Brain pericyte (primary cell): ENCODE measurements around the gene UBASH3A.

Experiments
- DNase-seq: peaks from one replicate; pipeline ENCODE4 v3.0.0-alpha.2; 2012; ENCODE audit warnings: low read depth, low spot score

UBASH3A gene

GRCh38 chr21:42411197-42411869, 7.6 kb downstream of the UBASH3A start:
- DNase-seq: no peak

GRCh38 chr21:42411891-42412635, 8.4 kb downstream of the UBASH3A start:
- no peak for DNase-seq

GRCh38 chr21:42412636-42412933, 8.9 kb downstream of the UBASH3A start:
- no peak for DNase-seq

GRCh38 chr21:42413093-42413492, 9.4 kb downstream of the UBASH3A start:
- no peak for DNase-seq

DNA sequence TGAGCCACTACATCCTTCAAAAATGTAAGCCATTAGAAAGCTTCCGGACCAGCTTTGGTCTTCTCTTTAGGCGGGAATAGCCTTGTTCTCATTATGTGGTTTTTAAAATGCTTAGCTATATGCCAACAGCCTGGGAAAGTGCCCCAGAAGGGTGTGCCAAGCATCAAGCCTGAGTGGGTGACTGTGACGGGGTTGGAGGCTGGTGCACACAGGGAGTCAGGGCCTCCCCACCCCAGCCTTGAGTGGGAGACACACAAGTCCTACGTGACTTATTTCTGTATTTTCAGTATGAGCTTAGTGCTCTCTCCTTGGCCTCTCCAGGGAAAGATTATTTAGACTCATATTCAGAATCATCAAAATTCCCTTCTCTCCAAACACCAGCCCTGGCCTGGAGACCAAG, 9.8 kb downstream of the UBASH3A start:
- no peak for DNase-seq

- DNase-seq: no peak
These were observed 10.4 kb downstream of the UBASH3A start for GRCh38 chr21:42414066-42414465.

GRCh38 chr21:42414553-42414927, 10.8 kb downstream of the UBASH3A start:
- DNase-seq: no peak

- DNase-seq: no peak
These were observed 11.4 kb downstream of the UBASH3A start for GRCh38 chr21:42414928-42415769.

DNA sequence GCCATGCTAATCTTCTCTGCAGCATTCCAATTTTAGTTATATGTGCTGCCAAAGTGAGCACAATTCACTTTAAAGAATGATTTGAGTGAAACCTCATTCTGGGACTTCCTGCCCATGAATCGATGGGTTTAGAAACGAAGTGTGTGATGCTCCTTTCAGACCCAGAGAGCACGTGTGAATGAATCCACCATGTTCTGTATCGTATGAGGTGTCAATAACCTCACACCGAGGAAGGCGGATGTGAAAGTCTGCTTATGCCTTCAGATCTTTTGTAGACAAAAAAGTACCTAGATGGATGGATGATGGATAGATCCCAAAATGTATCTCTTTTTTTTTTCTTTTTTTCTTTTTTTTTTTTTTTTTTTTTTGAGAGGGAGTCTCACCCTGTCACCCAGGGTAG, 13.8 kb downstream of the UBASH3A start:
- DNase-seq: no peak

GRCh38 chr21:42418886-42419285, 15.2 kb downstream of the UBASH3A start:
- no peak for DNase-seq

GRCh38 chr21:42419845-42420244, 16.1 kb downstream of the UBASH3A start:
- DNase-seq: no peak

GRCh38 chr21:42421018-42421793, 17.5 kb downstream of the UBASH3A start:
- DNase-seq: no peak

GRCh38 chr21:42423197-42423675, 19.5 kb downstream of the UBASH3A start:
- no peak for DNase-seq

DNA sequence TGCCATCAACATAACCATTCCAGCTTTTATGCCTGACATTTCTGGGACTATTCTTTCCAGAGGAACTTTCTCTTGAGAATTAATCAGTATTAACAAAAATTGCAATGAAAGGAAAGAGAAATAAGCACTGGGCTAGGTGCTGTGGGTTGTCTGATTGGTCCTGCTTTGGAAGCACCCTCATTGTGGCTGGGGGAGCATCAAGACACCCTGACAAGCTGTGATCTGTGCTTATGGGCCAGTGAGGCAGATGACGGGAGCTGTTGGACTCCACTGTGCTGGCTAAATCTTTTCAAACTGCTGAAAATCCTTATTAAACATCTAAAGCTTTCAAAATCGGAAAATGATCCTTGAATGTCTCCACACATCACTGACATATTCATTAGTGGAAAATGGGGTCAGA, 20.0 kb downstream of the UBASH3A start:
- DNase-seq: no peak

GRCh38 chr21:42424914-42425541, 21.3 kb downstream of the UBASH3A start:
- DNase-seq: no peak

DNA sequence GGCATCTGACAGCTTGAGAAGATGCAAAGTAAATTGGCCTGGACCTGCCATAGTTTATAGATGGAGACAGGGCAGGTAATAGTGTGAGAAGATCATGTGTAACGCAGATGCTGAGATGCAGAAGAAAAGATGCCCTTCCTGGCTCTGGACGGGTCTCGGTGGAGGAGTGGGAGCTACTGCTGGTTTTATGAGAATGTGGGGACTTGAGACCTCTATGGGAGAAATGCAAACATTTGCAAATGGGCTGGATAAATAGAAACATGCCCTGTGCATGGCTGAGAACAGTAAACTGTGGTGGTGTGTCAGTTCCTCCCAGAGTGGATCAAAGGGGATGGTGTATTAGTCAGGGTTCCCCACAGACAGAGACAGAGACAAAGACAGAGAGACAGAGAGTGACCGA, 21.9 kb downstream of the UBASH3A start:
- no peak for DNase-seq

DNA sequence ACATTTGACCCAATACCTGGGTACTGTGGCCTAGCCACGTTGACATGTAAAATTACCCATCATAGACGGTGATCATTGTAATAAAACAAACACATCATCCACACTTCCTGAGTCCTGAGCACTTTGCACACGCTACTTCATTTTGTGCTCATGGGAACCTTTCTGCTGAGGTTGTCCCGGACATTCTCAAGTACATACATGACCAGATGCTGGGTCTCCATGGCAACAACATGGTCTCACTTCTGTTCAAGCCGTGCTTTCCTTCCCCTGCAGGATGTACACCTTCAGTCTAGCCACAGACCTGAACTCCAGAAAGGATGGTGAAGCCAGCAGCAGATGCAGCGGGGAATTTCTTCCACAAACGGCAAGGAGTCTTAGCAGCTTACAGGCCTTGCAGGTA, 22.7 kb downstream of the UBASH3A start:
- DNase-seq: no peak

DNA sequence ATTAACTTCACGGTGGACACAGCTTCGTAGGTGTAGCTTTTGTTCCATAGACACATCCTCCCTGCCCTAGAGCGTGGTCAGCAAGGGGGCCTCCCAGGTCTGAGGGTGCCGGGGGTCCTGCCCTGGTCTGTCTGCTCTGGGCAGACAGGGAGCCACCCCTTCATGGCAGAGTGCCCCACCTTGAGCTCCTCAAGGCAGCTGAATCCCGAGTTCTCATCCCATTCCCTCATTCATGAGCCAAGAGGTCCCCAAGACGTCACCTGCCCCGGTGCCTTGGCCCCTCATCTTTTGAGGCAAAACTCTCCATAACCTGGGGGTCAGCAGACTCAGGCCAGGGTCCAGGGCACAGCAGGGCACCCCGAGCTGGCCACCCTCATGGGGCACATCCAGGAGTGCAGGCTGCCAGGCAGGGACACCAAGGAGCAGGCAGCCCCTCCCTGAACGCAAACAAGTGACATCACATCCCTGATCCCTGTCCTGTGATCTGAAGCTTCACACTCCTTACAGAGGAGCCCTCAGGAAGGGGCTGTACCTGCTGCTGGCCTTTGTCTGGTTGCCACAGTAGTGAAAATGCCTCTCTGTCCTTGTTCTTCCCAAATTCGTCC, 23.3 kb downstream of the UBASH3A start:
- DNase-seq: no peak

- DNase-seq: no peak
These were observed 24.2 kb downstream of the UBASH3A start for GRCh38 chr21:42427809-42428419.

DNA sequence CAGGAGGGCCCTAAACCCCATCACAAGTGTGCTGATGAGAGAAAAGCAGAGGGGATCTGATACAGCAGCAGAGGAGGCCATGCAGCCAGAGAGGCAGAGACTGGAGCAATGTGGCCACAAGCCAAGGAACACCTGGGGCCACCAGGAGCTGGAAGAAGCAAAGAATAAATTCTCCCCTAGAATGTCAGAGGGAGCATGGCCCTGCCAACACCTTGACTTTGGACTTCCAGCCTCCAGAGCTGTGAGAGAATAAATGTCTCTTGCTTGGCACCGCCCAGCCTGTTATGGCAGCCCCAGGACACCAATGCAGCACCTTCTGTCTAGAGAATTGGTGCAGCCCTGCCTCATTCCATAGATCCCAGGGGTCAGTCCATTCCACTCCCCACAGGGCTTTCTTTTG, 25.3 kb downstream of the UBASH3A start:
- no peak for DNase-seq
